ENCODE data around the gene ATG2A. TPM values are rescaled to one million over a fixed set of nuclear protein-coding genes. Genes with fewer than 3 reads are reported as not detected.

Gene ATG2A
- total RNA-seq, 4 donors from 2014 or later = 19.9 to 28.7 (median 26.1) TPM

DNA sequence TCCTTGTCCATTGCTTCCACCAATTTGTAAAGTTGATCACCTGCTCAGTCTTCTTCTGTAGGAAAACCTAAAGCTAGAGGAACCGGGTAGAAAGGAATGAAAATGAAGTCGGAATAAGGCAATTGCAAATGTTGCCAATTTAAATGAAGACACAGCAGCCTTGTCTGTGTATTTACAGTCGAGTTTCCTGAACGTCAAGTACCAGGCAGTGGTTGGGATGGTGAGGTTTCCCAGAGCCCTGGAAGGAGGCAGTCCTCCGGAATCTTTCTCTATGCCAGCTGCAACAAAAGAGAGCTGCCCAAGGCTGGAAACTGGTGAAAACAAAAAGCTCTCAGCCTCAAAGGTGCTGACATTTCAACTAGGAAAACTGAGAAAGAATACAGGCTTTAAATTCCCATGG is 37.2 kb upstream of the ATG2A start:
- peaks cover 0 to 11% (median 0%) of the 10 kb centered on the region in 4 donors for H3K27me3 ChIP-seq
- intact Hi-C loops (cut with DNase I) = no loop called here
- no peak for DNase-seq (ENCODE audit: extremely low spot score)
- TF ChIP-seq, protein P1, sequence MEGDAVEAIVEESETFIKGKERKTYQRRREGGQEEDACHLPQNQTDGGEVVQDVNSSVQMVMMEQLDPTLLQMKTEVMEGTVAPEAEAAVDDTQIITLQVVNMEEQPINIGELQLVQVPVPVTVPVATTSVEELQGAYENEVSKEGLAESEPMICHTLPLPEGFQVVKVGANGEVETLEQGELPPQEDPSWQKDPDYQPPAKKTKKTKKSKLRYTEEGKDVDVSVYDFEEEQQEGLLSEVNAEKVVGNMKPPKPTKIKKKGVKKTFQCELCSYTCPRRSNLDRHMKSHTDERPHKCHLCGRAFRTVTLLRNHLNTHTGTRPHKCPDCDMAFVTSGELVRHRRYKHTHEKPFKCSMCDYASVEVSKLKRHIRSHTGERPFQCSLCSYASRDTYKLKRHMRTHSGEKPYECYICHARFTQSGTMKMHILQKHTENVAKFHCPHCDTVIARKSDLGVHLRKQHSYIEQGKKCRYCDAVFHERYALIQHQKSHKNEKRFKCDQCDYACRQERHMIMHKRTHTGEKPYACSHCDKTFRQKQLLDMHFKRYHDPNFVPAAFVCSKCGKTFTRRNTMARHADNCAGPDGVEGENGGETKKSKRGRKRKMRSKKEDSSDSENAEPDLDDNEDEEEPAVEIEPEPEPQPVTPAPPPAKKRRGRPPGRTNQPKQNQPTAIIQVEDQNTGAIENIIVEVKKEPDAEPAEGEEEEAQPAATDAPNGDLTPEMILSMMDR (IDR thresholded peaks at IDR 0.05) = no peak
- no peak for TF ChIP-seq EP300 (IDR thresholded peaks at IDR 0.05)
- no peak for TF ChIP-seq POLR2A (IDR thresholded peaks at IDR 0.05; ENCODE audit: low read depth)
- no peak for TF ChIP-seq POLR2AphosphoS5 (IDR thresholded peaks at IDR 0.05)
- no peaks in the 10 kb centered on the region for H3K9me3 ChIP-seq
- WGBS = 44% methylated on average over 5 of the region's 5 CpGs
- no peak overlapping the region for H3K4me3 ChIP-seq
- no peak overlapping the region for H3K27ac ChIP-seq (replicated peaks in 1 of 4)
- no peaks in the 10 kb centered on the region for H3K36me3 ChIP-seq
- H3K4me1 ChIP-seq = no peaks in the 10 kb centered on the region

DNA sequence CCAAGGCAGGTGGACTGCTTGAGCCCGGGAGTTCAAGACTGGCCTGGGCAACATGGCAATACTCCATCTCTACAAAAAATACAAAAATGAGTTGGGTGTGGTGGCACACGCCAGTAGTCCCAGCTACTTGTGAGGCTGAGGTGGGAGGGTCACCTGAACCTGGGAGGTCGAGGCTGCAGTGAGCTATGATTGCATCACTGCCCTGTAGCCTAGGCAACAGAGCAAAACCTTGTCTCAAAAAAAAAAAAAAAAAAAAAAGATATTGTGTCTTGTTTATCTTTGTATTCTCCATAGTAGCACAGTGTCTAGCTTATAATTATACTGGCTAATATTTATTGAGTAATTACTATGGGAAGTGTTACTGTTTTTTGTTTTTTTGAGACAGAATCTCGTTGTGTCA is 34.5 kb upstream of the ATG2A start:
- no peak overlapping the region for H3K27ac ChIP-seq (replicated peaks in 1 of 4)
- peaks cover 0 to 6% (median 0%) of the 10 kb centered on the region in 4 donors for H3K27me3 ChIP-seq
- no peaks in the 10 kb centered on the region for H3K9me3 ChIP-seq
- H3K4me1 ChIP-seq = no peaks in the 10 kb centered on the region
- DNase-seq (ENCODE audit: extremely low spot score) = no peak
- intact Hi-C loops (cut with DNase I) = no loop called here
- H3K36me3 ChIP-seq = no peaks in the 10 kb centered on the region
- WGBS = 69% methylated on average over 4 of the region's 4 CpGs
- no peak overlapping the region for H3K4me3 ChIP-seq
- no peak for TF ChIP-seq POLR2A (IDR thresholded peaks at IDR 0.05; ENCODE audit: low read depth)

DNA sequence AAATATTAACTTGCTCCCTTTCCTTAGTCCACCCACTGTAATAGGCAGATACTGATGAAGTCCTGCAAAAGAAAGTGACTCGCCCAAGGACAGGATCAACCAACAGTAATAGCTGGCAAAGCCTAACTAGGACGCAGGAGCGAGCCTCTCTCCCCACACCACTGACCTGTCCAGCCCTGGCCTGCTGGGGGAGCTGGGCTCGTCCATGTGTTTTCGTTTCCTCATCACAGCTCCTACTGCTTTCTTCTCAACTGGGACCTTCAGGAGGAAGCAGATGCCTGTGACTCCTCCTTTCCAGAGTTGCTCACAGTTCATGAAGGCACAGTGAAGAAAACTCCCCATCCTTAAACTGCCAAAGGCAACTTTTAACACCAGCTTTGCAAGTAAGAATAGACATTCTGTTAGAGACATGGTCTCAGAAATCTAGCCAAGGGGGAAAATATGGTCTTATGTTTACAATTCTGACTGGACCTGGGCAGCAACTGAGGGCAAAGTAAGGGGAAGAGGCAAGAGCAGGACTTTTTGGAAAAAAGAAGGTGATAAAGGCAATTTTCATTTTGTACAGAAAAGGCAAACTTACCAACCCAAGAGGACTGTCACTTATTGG is 30.3 kb upstream of the ATG2A start:
- Histone ChIP-seq H3K27me3 (peaks cover 0 to 4% (median 0%) of the 10 kb centered on the region in 4 donors), H3K36me3 (no peaks in the 10 kb centered on the region), H3K27ac (replicated peaks in 1 of 4) (no peak overlapping the region), H3K4me3 (no peak overlapping the region), H3K4me1 (no peaks in the 10 kb centered on the region), H3K9me3 (no peaks in the 10 kb centered on the region)
- intact Hi-C loops (cut with DNase I) = no loop called here
- TF ChIP-seq, protein P1 (IDR thresholded peaks at IDR 0.05) = no peak
- TF ChIP-seq POLR2AphosphoS5 (IDR thresholded peaks at IDR 0.05) (no peak), EP300 (IDR thresholded peaks at IDR 0.05) (no peak), POLR2A (IDR thresholded peaks at IDR 0.05; ENCODE audit: low read depth) (no peak)
- WGBS = 53% methylated on average over 5 of the region's 5 CpGs
- no peak for DNase-seq (ENCODE audit: extremely low spot score)

DNA sequence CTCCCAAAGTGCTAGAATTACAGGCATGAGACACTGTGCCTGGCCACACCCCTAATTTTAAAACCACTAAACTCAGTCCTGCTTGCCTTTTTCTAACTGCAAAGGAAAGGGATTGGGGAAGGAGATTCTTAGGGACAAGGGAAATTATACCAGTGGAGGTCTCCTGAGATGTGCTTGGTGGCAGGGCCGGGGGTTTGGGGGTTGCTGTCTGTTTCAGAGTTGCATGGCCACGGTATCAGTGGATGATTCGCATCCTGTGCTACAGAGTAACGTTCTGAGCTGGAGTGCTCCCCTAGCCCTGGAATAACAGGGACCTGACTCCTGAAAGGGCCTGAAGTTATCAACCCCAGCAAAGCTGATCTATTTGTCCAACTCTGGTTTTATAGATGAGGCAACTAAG is 19.5 kb upstream of the ATG2A start:
- Histone ChIP-seq H3K4me3 (no peak overlapping the region), H3K36me3 (peaks cover 17 to 38% (median 37%) of the 10 kb centered on the region in 4 donors), H3K27ac (replicated peaks in 1 of 4) (no peak overlapping the region), H3K4me1 (no peaks in the 10 kb centered on the region), H3K27me3 (no peaks in the 10 kb centered on the region), H3K9me3 (no peaks in the 10 kb centered on the region)
- intact Hi-C loops (cut with DNase I) = no loop called here
- TF ChIP-seq, protein P1 (IDR thresholded peaks at IDR 0.05) = no peak
- TF ChIP-seq EP300 (IDR thresholded peaks at IDR 0.05) (no peak), POLR2AphosphoS5 (IDR thresholded peaks at IDR 0.05) (no peak), POLR2A (IDR thresholded peaks at IDR 0.05; ENCODE audit: low read depth) (no peak)
- DNase-seq (ENCODE audit: extremely low spot score) = no peak
- 69% methylated on average over 4 of the region's 4 CpGs for WGBS

DNA sequence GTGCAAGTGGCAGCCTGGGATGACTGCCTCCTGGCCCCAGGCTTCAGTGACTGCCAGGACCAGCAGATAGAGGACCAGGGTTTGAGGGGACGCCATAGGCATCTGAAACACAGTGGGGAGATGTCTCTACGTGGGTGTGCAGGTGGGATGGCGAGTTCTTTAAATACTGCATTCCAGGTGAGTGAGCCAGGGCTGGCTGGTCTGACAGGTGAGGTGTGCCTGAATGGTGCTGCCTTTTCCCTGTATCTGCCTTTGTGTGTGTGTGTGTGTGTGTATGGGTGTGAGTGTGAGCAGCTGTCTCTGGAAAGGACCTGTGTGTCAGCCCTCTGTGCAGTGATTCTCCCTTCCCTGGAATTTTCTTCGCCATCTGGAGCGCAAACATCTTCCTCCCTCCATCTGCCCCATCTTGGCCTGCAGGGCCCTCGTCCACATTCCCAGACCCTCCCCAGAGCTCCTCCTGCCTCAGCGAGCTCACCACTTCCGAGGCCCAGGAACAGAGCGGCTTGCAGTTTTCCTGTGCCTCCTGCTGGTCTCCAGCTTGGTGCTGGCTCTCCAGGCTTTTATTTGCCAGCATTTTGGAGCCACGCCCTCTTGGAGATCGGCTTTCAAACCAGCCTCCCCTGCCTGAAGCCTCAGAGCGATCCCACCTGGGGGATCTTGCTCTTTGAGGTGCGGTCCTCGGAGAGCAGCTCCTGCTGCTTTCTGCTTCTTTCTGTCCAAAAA is 18.5 kb upstream of the ATG2A start, which contains the start of gene GPHA2:
Gene GPHA2, minus strand, starts transcription at position 535 of the 723 bp plus-strand sequence. Its CDS starts 433 bp downstream, at position 102.
- Histone ChIP-seq H3K27me3 (no peaks in the 10 kb centered on the region), H3K9me3 (no peaks in the 10 kb centered on the region), H3K4me1 (no peaks in the 10 kb centered on the region), H3K27ac (replicated peaks in 1 of 4) (no peak within 1 kb of the TSS), H3K36me3 (peaks cover 27 to 48% (median 47%) of the 10 kb centered on the region in 4 donors), H3K4me3 (no peak within 1 kb of the TSS)
- 51% methylated on average over 12 of the region's 14 CpGs for WGBS
- no peak for DNase-seq (ENCODE audit: extremely low spot score)
- intact Hi-C loops (cut with DNase I) = no loop called here
- TF ChIP-seq POLR2A (IDR thresholded peaks at IDR 0.05; ENCODE audit: low read depth) = no peak

All from esophagus muscularis mucosa (tissue), 4 donors.